ENCODE measurements around the gene ACADS.

DNA sequence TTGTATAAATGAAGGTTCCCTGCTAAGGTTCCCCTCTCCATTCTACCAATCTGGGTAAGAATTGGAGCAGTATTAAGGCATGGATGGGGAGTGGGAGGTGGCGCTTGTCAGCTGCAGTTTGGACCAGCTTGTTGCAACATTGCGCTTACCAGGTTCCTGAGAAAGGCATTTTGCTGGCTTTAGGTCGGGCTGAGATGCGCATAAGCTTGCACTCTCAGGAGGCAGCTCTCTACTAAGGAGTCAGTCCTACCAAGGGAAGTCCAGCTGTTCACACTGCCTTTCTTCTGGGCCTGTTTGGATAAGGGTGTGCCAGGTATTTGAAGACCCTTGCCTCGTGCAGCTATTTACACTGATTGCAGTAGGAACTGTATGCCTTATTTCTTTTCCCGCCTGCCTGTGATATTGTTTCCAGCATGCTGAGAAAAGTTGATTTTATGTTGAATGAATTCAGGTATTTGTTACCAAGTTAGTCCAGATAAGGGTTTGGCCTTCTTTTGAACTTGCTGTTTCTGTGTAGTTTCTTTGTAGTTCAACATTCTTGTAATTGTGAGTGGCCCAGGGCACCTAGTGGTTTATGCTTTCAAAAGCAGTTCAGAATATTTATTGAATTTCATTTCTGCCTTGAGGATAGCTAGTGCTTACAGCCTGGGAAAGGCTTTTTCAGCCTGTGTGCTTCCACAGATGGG is 36.1 kb upstream of the ACADS start:
- TF ChIP-seq CTCF (IDR thresholded peaks at IDR 0.05) = no peak
- no peak for TF ChIP-seq POLR2A (IDR thresholded peaks at IDR 0.05)

All from thyroid gland (tissue), 4 donors.